ENCODE results near the gene SYT14.

SYT14 gene

DNA sequence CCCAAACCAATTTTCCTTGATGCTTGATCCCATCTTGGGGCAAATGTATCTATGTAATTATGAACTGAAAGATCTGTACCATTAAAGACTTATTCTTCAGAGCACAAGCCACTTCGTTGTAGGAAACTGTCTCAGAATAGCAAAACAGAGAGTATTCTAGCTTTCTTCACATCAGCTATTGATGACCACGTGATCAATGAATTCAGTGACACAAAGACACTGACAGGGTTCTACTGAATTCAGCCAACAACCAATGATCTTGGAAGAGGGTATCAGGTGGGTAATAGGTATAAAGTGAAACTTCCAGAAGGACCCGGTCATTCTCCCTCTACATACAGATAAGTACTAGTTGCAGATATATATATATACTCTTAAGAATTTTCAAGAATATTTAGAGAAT, 260.8 kb downstream of the SYT14 start:
- no peaks in the 10 kb centered on the region for H3K36me3 ChIP-seq (ENCODE audit: control insufficient read depth, insufficient read depth, low read length)
- H3K27me3 ChIP-seq (ENCODE audit: control insufficient read depth, insufficient read depth, low read length), result no peaks in the 10 kb centered on the region
- H3K4me3 ChIP-seq (ENCODE audit: low read depth, low read length), result no peak overlapping the region
- H3K9me3 ChIP-seq (ENCODE audit: control insufficient read depth, insufficient read depth, low read length), result peaks cover 9% of the 10 kb centered on the region; the same call in 1 of the 2 replicates
- no peak overlapping the region for H3K27ac ChIP-seq (ENCODE audit: low read depth, low read length)
- no peak overlapping the region for H3K9ac ChIP-seq (ENCODE audit: low read depth, low read length)
- H3K4me1 ChIP-seq (ENCODE audit: control insufficient read depth, insufficient read depth, low read length), result no peaks in the 10 kb centered on the region

DNA sequence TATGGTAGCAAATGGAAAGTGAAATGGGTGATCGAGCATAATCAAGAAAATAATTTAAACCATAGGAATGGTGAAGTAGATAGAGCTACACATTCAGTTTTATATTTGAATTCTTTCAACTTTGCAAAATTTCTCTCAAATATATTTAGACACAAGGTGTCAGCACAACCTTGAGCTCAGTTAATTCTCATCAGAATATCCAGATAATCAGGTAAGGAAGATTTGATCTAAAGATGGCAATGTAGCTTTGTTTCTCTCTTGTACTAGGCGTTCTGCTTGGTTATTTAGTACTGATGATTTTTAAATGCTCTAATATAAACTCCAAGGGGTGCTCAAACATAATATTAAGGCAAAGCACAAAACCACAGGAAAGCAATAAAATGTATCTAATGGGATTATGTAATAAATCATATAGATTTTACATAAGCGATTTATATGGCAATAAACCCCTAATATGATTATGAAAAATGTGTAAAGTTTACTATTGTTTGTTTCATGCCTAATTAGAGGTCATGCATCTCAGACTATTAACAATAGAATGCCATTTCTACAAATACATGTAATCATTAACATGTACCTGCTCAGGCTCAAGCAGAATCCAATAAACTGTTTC, 262.2 kb downstream of the SYT14 start:
- Histone ChIP-seq H3K36me3 (ENCODE audit: control insufficient read depth, insufficient read depth, low read length) (no peaks in the 10 kb centered on the region), H3K4me3 (ENCODE audit: low read depth, low read length) (no peak overlapping the region), H3K9ac (ENCODE audit: low read depth, low read length) (no peak overlapping the region), H3K9me3 (ENCODE audit: control insufficient read depth, insufficient read depth, low read length) (peaks cover 9% of the 10 kb centered on the region; the same call in 1 of the 2 replicates), H3K4me1 (ENCODE audit: control insufficient read depth, insufficient read depth, low read length) (no peaks in the 10 kb centered on the region), H3K27me3 (ENCODE audit: control insufficient read depth, insufficient read depth, low read length) (no peaks in the 10 kb centered on the region), H3K27ac (ENCODE audit: low read depth, low read length) (no peak overlapping the region)

DNA sequence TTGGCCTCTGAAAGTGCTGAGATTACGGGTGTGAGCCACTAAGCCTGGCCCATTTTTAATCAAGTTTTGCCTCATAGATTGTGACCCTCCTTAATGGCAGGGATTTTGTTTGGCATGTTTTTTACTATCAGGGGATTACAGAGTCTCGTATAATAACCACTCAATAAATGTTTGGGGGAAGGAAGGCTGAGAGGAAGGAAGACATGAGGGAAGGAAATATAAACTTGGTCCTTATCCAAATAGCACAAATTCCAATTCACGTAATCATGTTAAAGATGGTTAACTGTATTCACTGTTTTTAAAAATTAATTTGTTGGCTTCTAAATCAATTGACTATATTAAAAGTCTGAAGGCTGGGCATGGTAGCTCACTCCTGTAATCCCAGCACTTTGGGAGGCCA, 263.7 kb downstream of the SYT14 start:
- no peak overlapping the region for H3K27ac ChIP-seq (ENCODE audit: low read depth, low read length)
- H3K9me3 ChIP-seq (ENCODE audit: control insufficient read depth, insufficient read depth, low read length), result no peaks in the 10 kb centered on the region
- no peaks in the 10 kb centered on the region for H3K27me3 ChIP-seq (ENCODE audit: control insufficient read depth, insufficient read depth, low read length)

DNA sequence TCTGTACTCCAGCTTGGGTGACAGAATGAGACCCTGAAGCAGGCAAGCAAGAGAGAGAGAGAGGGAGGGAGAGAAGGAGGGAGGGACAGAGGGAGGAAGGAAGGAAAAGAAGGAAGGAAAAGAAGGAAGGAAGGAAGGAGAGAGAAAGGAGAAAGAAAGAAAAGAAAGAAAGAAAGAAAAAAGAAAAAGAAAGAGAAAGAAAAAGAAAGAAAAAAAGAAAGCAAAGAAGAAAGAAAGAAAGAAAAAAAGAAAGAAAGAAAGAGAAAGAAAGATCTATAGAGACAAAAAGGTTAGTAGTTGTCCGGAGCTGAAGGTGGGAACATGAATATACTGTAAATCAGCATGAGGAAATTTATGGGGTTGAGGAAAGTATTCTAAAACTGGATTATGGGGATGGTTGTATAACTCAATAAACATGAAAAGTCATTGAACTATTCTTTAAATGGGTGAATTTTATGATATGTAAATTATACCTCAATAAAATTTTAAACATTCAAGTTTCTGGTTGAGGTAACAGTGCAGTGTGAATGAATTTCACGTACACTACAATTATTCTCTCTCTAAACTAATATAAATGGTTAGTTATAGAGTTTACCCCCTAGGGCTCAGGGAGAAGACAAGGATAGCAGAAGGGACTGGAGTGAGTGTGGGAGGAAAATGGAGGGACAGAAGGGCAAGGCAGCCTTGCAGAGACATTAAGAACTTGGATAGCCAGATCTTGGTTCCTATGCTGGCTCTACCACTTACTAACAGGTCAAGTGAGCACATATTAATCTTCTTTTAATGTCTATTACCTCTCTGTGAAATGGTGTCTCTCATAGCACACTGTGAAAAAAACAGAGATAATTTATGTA, 269.8 kb downstream of the SYT14 start:
- Histone ChIP-seq H3K4me3 (ENCODE audit: low read depth, low read length) (no peak overlapping the region), H3K27ac (ENCODE audit: low read depth, low read length) (no peak overlapping the region), H3K9me3 (ENCODE audit: control insufficient read depth, insufficient read depth, low read length) (no peaks in the 10 kb centered on the region), H3K4me1 (ENCODE audit: control insufficient read depth, insufficient read depth, low read length) (no peaks in the 10 kb centered on the region), H3K36me3 (ENCODE audit: control insufficient read depth, insufficient read depth, low read length) (no peaks in the 10 kb centered on the region), H3K9ac (ENCODE audit: low read depth, low read length) (no peak overlapping the region), H3K27me3 (ENCODE audit: control insufficient read depth, insufficient read depth, low read length) (no peaks in the 10 kb centered on the region)

More for the DNA sequence above, 263.7 kb downstream of the SYT14 start:
- no peak overlapping the region for H3K4me3 ChIP-seq (ENCODE audit: low read depth, low read length)
- H3K9ac ChIP-seq (ENCODE audit: low read depth, low read length), result no peak overlapping the region
- no peaks in the 10 kb centered on the region for H3K36me3 ChIP-seq (ENCODE audit: control insufficient read depth, insufficient read depth, low read length)
- H3K4me1 ChIP-seq (ENCODE audit: control insufficient read depth, insufficient read depth, low read length), result no peaks in the 10 kb centered on the region

DNA sequence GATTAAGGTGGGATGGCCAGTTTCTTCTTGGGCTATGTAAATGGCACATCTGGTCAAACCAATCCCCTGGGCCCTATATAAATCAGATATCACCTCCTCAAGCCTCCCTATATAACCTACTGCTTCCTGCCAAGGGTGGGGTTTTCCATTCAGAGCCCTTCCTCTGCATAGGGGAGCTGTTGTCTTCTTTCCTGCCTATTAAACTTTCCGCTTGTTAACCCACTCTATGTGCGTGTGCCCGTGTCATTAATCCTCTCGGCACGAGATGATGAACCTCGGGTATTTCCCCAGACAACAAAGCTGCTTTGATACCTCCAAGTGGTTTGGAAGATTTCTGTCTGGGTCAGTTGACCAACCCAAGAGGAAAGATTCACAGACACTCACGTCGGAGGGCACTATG, 275.3 kb downstream of the SYT14 start:
- Histone ChIP-seq H3K4me3 (ENCODE audit: low read depth, low read length) (no peak overlapping the region), H3K36me3 (ENCODE audit: control insufficient read depth, insufficient read depth, low read length) (no peaks in the 10 kb centered on the region), H3K9me3 (ENCODE audit: control insufficient read depth, insufficient read depth, low read length) (no peaks in the 10 kb centered on the region), H3K4me1 (ENCODE audit: control insufficient read depth, insufficient read depth, low read length) (no peaks in the 10 kb centered on the region), H3K27ac (ENCODE audit: low read depth, low read length) (no peak overlapping the region), H3K27me3 (ENCODE audit: control insufficient read depth, insufficient read depth, low read length) (no peaks in the 10 kb centered on the region), H3K9ac (ENCODE audit: low read depth, low read length) (no peak overlapping the region)

DNA sequence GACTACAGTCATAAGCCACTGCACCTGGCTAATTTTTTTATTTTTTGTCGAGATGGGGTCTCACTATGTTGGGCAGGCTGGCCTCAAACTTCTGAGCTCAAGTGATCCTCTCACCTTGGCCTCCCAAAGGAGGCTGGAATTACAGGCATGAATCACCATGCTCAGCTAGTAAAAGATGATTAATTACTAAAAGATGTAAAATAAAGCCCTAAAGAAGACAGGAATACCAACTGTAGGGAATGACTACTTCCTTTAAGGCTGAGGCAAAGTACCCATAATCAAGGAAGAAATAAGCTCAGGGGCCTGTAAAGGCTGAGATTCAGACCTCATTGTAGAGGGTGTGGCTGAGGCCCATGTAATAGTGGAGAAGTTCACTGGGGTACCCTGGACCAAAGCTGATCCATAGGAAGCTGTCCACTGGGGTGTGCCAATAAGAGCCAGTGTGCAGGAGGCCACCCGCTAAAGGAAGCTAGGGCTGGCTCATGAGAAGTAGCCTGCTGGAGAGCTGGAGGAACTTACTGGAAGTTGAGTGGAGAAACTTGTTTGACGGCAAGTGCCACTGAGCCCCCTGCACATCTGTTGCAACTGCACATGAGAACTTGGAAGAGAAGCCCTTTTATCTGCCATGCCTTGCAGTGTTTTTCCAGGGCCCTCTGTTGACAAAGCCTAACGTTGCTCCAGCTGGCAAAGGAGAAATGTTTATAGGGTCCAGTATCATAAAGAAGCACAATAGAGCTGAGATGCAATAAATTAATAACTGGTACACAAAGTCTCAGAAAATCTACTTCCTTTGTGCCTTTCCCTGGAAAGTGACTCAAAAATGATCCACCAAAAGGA, 276.8 kb downstream of the SYT14 start:
- no peak overlapping the region for H3K9ac ChIP-seq (ENCODE audit: low read depth, low read length)
- H3K27me3 ChIP-seq (ENCODE audit: control insufficient read depth, insufficient read depth, low read length), result no peaks in the 10 kb centered on the region
- no peak overlapping the region for H3K27ac ChIP-seq (ENCODE audit: low read depth, low read length)
- no peaks in the 10 kb centered on the region for H3K9me3 ChIP-seq (ENCODE audit: control insufficient read depth, insufficient read depth, low read length)
- no peaks in the 10 kb centered on the region for H3K4me1 ChIP-seq (ENCODE audit: control insufficient read depth, insufficient read depth, low read length)
- H3K36me3 ChIP-seq (ENCODE audit: control insufficient read depth, insufficient read depth, low read length), result no peaks in the 10 kb centered on the region
- no peak overlapping the region for H3K4me3 ChIP-seq (ENCODE audit: low read depth, low read length)

DNA sequence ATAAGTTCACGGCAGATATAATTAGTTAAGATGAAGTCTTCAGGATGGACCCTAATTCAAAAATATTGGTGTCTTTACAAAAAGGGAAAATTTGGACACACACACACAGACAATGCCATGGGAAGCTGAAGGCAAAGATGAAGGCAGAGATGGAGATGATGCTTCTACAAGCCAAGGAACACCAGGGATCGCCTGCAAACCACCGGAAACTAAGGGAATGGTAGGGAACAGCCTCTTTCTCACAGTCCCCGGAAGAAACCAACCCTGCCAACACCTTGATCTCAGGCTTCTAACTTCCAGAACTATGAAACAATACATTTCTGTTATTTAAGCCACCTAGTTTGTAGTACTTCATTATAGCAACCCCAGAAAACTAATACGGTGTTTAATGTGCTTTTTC, 279.5 kb downstream of the SYT14 start:
- no peak overlapping the region for H3K27ac ChIP-seq (ENCODE audit: low read depth, low read length)
- H3K4me3 ChIP-seq (ENCODE audit: low read depth, low read length), result no peak overlapping the region
- no peaks in the 10 kb centered on the region for H3K9me3 ChIP-seq (ENCODE audit: control insufficient read depth, insufficient read depth, low read length)
- H3K9ac ChIP-seq (ENCODE audit: low read depth, low read length), result no peak overlapping the region
- H3K4me1 ChIP-seq (ENCODE audit: control insufficient read depth, insufficient read depth, low read length), result peaks cover 2% of the 10 kb centered on the region
- H3K36me3 ChIP-seq (ENCODE audit: control insufficient read depth, insufficient read depth, low read length), result no peaks in the 10 kb centered on the region
- H3K27me3 ChIP-seq (ENCODE audit: control insufficient read depth, insufficient read depth, low read length), result no peaks in the 10 kb centered on the region

DNA sequence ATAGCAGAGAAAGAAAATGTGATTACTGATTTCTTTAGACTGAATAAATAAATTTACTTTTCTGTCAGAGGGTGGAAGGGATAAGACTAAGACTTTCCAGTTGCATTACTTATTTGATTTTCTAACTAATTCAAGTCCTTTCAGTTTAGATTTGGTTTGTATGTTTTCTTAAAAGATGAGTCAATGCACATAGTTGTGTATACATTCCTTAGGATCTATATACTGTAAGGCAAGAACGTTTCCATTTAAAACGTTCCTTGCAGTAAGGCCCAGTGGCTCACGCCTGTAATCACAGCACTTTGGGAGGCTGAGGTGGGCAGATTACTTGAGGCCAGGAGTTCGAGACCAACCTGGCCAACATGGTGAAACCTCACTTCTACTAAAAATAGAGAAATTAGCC, 280.0 kb downstream of the SYT14 start:
- H3K36me3 ChIP-seq (ENCODE audit: control insufficient read depth, insufficient read depth, low read length), result no peaks in the 10 kb centered on the region
- no peak overlapping the region for H3K4me3 ChIP-seq (ENCODE audit: low read depth, low read length)
- H3K9me3 ChIP-seq (ENCODE audit: control insufficient read depth, insufficient read depth, low read length), result no peaks in the 10 kb centered on the region
- peaks cover 7% of the 10 kb centered on the region for H3K4me1 ChIP-seq (ENCODE audit: control insufficient read depth, insufficient read depth, low read length)
- H3K9ac ChIP-seq (ENCODE audit: low read depth, low read length), result no peak overlapping the region
- no peaks in the 10 kb centered on the region for H3K27me3 ChIP-seq (ENCODE audit: control insufficient read depth, insufficient read depth, low read length)
- H3K27ac ChIP-seq (ENCODE audit: low read depth, low read length), result no peak overlapping the region

Data from HUES48 (cell line).